Measurements from ENCODE around the gene MAP10.

Gene MAP10

GRCh38 chr1:232854798-232855159, 49.6 kb downstream of the MAP10 start:
- no peak for DNase-seq (ENCODE audit: low read depth in 2 of 2)

DNA sequence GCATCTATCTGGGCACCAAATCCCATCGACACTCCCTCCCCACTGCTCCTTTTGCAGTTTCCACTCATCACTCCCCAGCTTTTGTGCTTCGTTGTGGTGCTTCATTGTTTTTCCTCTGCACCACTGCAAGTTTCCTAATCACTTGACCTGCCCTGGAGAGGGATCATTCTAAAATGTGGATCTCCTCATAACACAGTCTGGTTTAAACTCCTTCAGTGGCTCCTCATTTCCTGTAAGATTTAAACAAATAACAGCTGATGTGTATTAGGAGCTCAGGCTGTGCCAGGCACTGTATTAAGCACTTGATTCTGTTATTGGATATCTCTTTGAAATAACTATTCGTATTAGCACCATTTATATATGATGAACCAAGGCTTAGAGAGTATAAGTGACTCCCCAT, 51.3 kb downstream of the MAP10 start:
- no peak for DNase-seq (ENCODE audit: low read depth in 2 of 2)

Measured in stimulated activated CD8-positive, alpha-beta memory T cell treated with anti-CD3 and anti-CD28 coated beads, Interleukin-7, amount 100 ng/mL, for 4 hours (primary cell).